DND-41 (cell line): ENCODE measurements around the gene F7.

Source experiments
- ATAC-seq: fragments of 200-7000 bp; cut with Tn5 transposase; 3 replicates; pipeline ENCODE4 v1.9.1; 2021; ENCODE audit warnings: low read depth; ENCODE audit not compliant: insufficient read depth
- DNase-seq: peaks from one replicate; pipeline ENCODE4 v3.0.0-alpha.2; 2020
- H2AFZ ChIP-seq: 2 replicates; pipeline ENCODE4 v1.6.0; 2012; ENCODE audit warnings: low read depth, low read length
- H3K27ac ChIP-seq: 2 replicates; pipeline ENCODE4 v1.5.1; 2012; ENCODE audit warnings: low read length, inconsistent platforms
- H3K27me3 ChIP-seq: fragments of 200-600 bp; sonication (generic); 2 replicates; pipeline ENCODE4 v1.6.0; 2012; ENCODE audit warnings: low read length, mild to moderate bottlenecking, inconsistent platforms; ENCODE audit not compliant: insufficient read depth, poor library complexity
- H3K36me3 ChIP-seq: 2 replicates; pipeline ENCODE4 v1.5.1; 2012; ENCODE audit warnings: low read length, inconsistent platforms; ENCODE audit not compliant: insufficient read depth
- H3K4me1 ChIP-seq: 2 replicates; pipeline ENCODE4 v1.5.1; 2012; ENCODE audit warnings: mild to moderate bottlenecking, low read length; ENCODE audit not compliant: insufficient read depth
- H3K4me2 ChIP-seq: 2 replicates; pipeline ENCODE4 v1.6.0; 2012; ENCODE audit warnings: mild to moderate bottlenecking, moderate library complexity, low read length, inconsistent platforms; ENCODE audit not compliant: insufficient read depth
- H3K4me3 ChIP-seq, 2 experiments: fragments of 200-600 bp in 1 of 2; shearing (Covaris generic) in 1 of 2; 2 replicates each; pipeline ENCODE4 v1.5.1; 2012 to 2016; ENCODE audit warnings: inconsistent platforms in 2 of 2, low read length in 2 of 2, mild to moderate bottlenecking in 2 of 2, low read depth in 1 of 2, moderate library complexity in 1 of 2
- H3K79me2 ChIP-seq: 2 replicates; pipeline ENCODE4 v1.6.0; 2012; ENCODE audit warnings: low read length, inconsistent platforms; ENCODE audit not compliant: insufficient read depth
- H3K9ac ChIP-seq: 2 replicates; pipeline ENCODE4 v1.6.0; 2012; ENCODE audit warnings: low read depth, mild to moderate bottlenecking, inconsistent platforms, low read length, moderate library complexity
- H3K9me3 ChIP-seq: 2 replicates; pipeline ENCODE4 v1.5.1; 2012; ENCODE audit warnings: low read length, moderate library complexity, mild to moderate bottlenecking, inconsistent platforms; ENCODE audit not compliant: insufficient read depth, severe bottlenecking
- H4K20me1 ChIP-seq: 2 replicates; pipeline ENCODE4 v1.6.0; 2012; ENCODE audit warnings: low read length; ENCODE audit not compliant: insufficient read depth
- CTCF ChIP-seq: IDR thresholded peaks from 2 replicates; pipeline ENCODE4 v1.5.1; 2012; ENCODE audit warnings: borderline replicate concordance, low read length, moderate library complexity, mild to moderate bottlenecking; ENCODE audit not compliant: poor library complexity, severe bottlenecking; ENCODE audit errors: extremely low read depth
- EZH2 ChIP-seq: IDR thresholded peaks from 3 replicates; pipeline ENCODE4 v1.6.1; 2012; ENCODE audit warnings: borderline replicate concordance, low read depth, mild to moderate bottlenecking, moderate library complexity, low read length, inconsistent platforms; ENCODE audit not compliant: severe bottlenecking

The F7 gene

GRCh38 chr13:113135281-113135760, 29.7 kb downstream of the F7 start:
- ATAC-seq: no peak
- peaks cover 10% of the 10 kb centered on the region for H3K27me3 ChIP-seq
- no peak overlapping the region for H3K9ac ChIP-seq

GRCh38 chr13:113137691-113138298, 32.2 kb downstream of the F7 start:
- Histone ChIP-seq H2AFZ (no peak overlapping the region), H3K4me3 (no peak overlapping the region), H3K79me2 (no peaks in the 10 kb centered on the region), H4K20me1 (no peaks in the 10 kb centered on the region), H3K9me3 (no peaks in the 10 kb centered on the region), H3K9ac (no peak overlapping the region), H3K27ac (no peak overlapping the region), H3K36me3 (no peaks in the 10 kb centered on the region), H3K27me3 (peaks cover 10% of the 10 kb centered on the region), H3K4me1 (no peaks in the 10 kb centered on the region), H3K4me2 (no peak overlapping the region)
- TF ChIP-seq EZH2 (no peak), CTCF (no peak)
- DNase-seq (no peak), ATAC-seq (no peak)

More at GRCh38 chr13:113135281-113135760, 29.7 kb downstream of the F7 start:
- TF ChIP-seq EZH2: no peak
- no peak for TF ChIP-seq CTCF
- Histone ChIP-seq H3K4me1 (no peaks in the 10 kb centered on the region), H3K27ac (no peak overlapping the region), H3K36me3 (no peaks in the 10 kb centered on the region), H3K9me3 (no peaks in the 10 kb centered on the region), H4K20me1 (no peaks in the 10 kb centered on the region), H3K79me2 (no peaks in the 10 kb centered on the region), H2AFZ (no peak overlapping the region), H3K4me2 (no peak overlapping the region), H3K4me3 (no peak overlapping the region)
- DNase-seq: no peak

GRCh38 chr13:113138792-113139551, 33.4 kb downstream of the F7 start:
- no peak for TF ChIP-seq EZH2
- no peak for TF ChIP-seq CTCF

More at GRCh38 chr13:113138792-113139551, 33.4 kb downstream of the F7 start:
- Histone ChIP-seq H3K9ac (no peak overlapping the region), H3K79me2 (no peaks in the 10 kb centered on the region), H3K36me3 (no peaks in the 10 kb centered on the region), H4K20me1 (no peaks in the 10 kb centered on the region), H3K4me1 (no peaks in the 10 kb centered on the region), H3K4me2 (no peak overlapping the region), H3K27me3 (peaks cover 10% of the 10 kb centered on the region), H3K27ac (no peak overlapping the region), H2AFZ (no peak overlapping the region), H3K9me3 (no peaks in the 10 kb centered on the region), H3K4me3 (no peak overlapping the region)
- DNase-seq (no peak), ATAC-seq (no peak)
